NCI-H2196 (cell line): ENCODE data around the gene UBR2.

Experiments used
- DNase-seq: peaks from one replicate; lab custom pipeline; 2025; ENCODE audit not compliant: unreplicated experiment; lab: John Stamatoyannopoulos, UW

UBR2 gene

DNA sequence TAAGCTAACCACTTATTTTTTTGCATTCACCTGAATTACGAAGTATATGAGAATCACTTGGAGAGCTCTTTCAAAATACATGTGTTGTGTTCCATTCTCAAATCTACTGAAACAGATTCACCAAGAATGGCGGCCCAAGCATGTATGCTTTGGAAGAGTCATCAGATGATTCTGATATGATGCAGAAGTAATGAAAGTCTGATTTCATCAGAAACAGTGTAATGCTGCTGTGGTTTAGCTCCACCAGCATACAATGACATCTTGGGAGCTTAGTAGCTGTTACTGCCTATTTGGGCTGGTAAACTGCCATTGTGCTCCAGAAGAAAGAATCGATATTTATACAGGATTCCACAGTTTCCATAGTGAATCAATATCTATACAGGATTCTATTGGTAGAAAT, 52.9 kb downstream of the UBR2 start:
- DNase-seq: no peak

DNA sequence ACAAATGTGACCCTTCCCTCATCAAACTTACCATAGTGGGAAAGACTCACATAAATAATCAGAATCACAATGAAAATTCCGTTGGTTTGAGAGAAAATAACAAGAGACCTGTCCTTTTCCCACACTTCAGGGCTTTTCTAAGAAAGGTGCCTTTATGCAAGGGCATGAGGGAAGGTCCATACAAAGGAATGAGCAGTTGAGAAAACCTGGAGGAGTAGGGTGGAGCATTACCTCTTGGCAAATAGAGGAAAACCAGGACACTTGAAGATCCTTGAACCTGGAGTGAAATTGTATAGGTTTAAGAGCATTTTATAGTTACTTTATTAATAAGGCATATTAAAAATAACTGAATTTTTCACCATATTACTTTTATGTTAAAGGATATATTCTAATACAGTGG, 54.3 kb downstream of the UBR2 start:
- DNase-seq: no peak

DNA sequence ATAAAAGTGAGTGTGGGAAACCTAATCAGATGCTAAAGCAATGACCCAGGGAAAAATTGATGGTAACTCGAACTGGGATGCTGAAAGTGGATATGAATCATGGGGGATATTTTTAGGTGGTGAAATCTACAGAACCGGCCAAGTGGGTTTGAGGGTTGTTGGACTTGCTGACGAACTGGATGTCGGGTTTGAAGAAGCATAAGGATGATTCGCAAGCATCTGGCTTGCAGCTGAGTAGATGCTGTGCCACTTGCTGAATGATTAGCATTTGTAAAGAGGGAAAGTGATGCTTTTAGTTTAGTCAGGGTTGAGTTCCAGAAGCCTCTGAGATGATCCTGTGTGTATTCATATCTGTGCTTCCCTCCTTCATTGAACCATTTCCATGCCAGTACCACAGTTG, 54.9 kb downstream of the UBR2 start:
- DNase-seq: no peak

DNA sequence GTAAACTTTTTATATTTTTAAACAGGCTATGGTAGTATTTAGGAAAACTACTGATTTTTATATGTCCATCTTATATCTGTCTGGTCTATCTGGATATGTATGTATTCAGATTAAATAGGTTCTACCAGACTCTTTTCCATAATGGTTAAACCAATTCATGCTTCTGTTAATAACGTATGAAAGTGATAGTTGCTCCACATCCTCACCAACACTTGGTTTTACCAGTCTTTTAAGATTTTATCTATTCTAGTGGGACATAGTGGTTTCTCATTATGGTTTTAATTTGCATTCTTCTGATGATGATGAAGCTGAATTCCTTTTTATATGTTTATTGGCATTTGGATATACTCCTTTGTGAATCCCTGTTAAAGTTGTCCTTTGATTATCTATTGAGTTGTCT, 56.1 kb downstream of the UBR2 start:
- no peak for DNase-seq

DNA sequence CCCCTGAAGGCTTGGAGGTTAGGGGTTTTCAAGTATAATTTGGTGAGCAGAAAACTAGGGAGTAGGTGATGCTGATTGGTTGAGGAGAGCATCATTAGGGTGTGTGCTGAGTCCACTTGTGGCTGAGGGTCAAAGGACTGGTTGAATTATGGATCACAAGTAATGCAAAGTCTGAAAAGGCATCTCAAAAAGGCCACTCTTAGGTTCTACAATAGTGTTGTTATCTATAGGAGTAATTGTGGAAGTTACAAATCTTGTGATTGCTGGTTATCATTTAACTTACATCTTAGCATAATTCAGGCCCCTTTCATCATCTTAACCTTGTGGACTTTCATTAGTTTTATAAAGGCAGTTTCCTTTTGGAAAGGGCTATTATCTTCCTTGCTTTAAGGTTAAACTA, 60.8 kb downstream of the UBR2 start:
- no peak for DNase-seq

DNA sequence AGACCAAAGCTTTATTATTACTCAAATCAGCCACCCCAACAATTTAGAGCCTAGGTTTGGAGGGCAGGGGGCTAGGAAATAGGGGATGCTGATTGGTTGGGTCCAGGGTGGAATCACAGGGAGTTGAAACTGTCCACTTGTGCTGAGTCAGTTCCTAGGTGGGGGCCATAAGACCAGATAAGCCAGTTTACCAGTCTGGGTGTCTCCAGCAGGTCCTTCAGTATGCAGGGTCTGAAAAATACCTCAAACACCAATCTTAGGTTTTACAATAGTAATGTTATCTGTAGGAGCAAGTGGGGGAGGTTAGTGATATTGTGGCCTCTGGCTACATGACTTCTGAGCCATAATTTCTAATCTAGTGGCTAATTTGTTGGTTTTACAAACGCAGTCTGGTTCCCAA, 63.2 kb downstream of the UBR2 start:
- no peak for DNase-seq

DNA sequence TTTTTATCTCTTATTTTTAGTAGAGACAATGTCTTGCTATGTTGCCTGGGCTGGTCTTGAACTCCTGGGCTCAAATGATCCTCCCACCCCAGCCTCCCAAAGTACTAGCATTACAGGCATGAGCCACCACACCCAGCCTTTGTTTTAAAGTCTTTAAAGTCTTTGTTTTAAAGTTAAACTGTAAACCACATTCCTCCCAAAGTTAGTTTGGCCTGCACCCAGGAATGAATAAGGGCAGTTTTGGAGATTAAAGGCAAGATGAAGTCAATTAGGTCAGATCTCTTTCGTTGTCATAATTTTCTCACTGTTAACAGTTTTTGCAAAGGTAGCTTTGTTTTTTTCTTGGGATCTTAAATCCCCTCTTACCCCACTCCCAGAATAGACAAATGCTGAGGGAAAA, 63.8 kb downstream of the UBR2 start:
- DNase-seq: no peak

DNA sequence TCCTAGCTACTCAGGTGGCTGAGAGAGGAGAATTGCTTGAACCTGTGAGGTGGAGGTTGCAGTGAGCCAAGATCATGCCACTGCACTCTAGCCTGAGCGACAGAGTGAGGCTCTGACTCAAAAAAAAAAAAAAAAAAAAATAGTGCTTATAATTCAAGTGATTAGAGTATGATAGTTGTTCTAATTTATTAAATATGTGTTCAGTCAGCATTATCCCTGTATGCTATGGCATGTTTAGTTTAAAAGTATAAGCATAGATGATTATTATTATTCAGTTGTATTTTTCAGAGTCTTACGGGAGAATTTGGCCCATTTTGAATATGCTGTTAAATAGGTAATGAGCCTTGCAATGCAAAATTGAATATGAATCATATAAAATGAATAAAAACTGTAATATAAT, 64.8 kb downstream of the UBR2 start:
- DNase-seq: no peak

DNA sequence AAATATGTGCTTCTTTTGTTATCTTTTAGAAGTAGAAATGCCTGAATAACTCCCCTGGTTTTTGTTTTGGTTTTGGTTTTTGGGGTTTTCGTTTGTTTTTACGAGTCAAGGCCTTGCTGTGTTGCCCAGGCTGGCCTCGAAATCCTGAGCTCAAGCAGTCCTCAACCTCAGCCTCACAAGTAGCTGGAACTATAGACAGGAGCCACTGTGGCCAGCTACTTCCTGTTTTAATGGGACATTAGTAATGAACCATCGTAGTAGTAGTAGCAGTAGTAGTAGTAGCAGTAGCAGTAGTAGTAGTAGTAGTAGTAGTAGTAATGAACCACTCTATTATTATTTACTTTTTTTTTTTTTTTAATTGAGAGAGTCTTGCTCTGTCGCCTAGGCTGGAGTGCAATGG, 66.0 kb downstream of the UBR2 start:
- DNase-seq: no peak

DNA sequence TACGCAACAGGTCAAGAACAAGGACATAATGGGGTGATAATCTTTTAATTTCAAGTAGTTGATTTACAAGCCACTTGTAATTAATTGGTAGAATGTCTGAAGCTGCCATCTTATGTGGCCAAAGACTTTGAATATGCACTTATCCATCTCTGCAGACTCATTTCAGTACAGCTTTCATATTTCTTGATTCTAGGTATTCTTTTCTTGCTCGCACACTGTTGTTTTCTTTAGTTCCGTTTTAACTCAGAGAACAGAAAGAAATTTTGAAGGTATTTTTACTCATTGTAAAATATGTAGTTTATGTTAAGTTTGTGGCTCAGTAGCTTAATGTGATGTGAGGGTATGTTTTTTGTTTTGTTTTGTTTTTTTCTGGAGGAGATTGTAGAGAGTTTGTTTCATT, 73.9 kb downstream of the UBR2 start:
- no peak for DNase-seq

DNA sequence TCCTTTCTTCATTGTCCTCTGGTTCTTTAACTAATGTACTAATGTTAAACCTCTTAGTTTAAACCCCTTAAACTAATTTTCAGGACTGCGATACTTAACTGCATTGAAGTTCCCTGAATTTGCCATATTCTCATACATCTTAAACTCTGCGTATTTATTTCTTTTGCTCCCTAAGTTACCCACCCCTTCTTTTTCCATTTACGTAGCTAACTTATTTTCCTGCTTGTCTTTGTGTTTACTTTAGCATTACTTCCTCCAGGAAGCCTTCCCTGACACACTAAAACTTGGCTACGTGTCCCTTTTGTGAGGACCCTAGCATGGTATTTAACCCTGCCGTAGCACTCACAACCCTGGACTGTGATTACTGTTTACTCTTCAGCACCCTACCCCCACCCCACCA, 79.0 kb downstream of the UBR2 start:
- DNase-seq: no peak

DNA sequence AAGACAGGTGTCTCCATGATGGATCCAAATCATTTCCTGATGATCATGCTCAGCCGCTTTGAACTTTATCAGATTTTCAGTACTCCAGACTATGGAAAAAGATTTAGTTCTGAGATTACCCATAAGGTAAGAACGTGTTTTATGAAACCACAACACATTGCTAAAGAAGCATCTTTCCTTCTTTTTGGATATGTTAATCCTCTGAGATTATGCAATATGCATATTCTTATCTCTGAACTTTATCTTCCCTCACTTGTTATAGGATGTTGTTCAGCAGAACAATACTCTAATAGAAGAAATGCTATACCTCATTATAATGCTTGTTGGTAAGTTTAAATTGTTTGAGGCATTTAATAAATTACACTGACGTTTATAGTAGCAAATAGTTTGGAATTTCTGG, 80.4 kb downstream of the UBR2 start:
- DNase-seq: no peak

DNA sequence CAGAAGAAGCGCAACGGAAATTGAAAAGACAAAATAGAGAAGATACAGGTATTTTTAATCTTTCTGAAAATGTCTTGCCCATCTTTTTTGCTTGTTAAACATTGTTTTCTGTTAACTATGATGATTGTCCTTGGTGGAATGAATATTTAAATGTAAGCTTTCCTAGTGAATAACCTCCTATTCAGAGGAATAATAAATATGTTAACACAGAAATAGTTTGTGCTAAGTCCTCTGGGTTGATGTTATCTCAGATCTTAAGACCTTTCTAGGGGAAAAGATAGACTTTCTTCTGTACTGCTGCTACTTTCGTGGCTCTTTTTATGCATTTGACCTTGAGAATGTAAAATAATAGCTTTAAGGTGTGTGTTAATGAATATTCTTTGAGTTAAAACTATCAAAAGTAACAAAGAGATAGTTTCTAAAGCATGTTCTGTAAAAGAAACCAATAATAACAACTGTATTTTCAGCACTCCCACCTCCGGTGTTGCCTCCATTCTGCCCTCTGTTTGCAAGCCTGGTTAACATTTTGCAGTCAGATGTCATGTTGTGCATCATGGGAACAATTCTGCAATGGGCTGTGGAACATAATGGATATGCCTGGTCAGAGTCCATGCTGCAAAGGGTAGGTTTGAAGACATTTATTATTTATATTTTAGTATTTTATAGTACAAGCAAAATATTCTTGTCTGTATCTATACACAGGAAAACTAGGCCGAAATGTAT, 88.4 kb downstream of the UBR2 start:
- DNase-seq: no peak

DNA sequence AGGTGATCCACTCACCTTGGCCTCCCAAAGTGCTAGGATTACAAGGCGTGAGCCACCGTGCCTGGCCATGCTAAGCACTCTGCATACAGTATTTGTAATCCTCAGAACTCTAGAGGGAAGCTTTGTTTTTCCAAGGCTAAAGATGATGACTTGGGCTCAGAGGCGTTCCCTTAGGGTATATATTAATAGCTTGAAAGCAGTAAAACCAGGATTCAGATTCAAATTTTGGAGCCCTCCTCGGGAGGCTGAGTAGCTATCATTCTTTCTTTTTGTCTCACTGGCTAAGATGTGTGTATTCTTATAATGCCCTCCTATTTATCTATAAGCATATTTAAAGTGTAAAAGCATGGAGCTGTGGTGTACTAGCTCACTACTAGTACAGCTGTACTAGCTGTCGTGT, 90.0 kb downstream of the UBR2 start:
- DNase-seq: no peak

DNA sequence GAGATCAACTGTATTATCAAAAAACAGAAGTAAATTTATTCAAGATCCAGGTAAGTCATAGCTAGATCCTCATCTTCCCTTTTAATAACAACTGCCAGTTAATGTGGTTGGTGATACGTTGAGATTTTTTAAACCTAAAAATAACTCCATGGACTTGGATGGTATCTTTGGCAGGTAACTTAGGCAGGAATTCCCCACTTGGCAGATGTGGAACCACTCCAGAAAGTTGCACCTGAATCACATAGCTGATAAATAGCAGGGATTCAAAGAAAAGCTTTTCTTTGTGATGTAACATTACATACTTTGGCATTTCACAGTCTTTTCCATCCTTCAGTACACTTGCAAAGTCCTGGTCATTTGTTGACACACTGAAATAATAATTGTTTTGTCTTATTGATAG, 96.0 kb downstream of the UBR2 start:
- no peak for DNase-seq

DNA sequence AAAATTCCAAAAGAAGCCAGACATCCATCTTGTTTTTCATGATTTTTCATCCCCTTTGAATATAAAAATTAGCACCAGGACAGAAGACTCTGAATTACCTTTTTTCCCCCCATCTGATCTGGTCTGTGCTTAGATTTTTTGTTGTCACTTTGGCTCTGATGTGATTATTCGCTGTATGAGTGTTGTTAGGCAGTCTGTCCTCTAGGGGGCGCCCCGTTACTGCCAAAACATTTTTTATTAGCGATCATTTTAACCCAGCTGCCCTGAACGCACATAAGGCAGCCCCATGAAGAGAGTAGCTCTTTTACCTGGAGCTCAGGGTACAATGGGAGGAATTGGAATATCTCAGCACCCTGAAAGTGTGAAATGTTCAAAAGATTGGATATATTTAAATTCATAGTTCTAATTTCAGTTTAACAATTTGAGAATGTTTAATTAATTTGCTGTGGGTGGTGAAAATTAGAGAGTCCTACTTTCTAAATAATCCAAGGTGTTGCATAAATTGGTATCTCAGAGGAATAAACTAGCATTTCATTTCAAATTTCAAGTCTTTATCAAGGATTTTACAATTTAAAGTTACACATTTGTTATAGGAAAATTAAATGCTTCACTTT, 97.8 kb downstream of the UBR2 start:
- DNase-seq: peak; percentile 77

DNA sequence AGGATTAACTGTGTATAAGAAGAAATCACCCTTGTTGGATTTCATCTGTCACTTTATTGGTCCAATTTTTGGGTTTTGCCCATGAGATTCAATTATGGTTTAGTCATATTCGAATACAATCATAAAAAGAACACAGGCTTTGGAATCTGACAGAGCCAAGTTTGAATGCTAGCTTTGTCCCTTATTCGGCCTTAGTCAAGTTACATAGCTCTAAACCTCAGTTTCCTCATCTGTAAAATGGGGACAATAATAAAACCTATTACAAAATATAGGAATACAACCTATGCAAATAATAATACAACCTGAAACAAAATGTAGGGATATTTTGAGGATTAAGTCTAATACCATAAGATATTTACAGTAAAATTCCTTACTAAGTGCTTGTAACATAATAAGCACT, 100.9 kb downstream of the UBR2 start:
- no peak for DNase-seq

DNA sequence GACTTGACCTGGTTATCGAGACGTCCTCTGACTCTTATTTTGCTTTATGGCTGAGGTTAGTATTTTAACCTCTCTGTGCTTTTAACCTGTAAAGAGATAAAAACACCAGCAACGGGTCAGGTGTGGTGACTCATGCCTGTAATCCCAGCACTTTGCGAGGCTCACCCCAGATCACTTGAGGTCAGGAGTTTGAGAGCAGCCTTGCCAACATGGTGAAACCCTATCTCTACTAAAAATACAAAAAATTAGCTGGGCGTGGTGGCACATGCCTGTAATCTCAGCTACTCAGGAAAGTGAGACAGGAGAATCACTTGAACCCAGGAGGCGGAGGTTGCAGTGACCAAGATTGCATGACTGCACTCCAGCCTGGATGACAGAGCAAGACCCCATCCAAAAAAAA, 110.5 kb downstream of the UBR2 start:
- peak; percentile 26 for DNase-seq

DNA sequence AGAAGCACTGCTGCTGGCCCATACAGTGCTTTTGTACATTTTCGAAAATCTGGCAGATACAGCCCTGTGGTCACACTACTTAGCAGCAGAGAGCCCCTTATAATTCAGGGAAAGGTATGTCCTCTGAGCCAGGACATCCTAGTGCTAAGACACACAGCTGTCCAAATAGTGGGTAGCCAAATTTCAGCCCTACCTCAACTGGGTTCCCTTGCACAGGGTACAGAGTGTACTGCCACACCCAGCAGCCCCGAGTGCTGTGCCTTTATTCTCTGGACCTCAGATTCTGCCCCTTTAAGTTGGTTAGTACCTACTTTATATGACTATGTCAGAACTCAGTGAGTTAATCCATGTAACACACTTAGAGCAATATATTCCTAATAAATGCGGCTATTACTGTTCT, 111.0 kb downstream of the UBR2 start:
- no peak for DNase-seq

DNA sequence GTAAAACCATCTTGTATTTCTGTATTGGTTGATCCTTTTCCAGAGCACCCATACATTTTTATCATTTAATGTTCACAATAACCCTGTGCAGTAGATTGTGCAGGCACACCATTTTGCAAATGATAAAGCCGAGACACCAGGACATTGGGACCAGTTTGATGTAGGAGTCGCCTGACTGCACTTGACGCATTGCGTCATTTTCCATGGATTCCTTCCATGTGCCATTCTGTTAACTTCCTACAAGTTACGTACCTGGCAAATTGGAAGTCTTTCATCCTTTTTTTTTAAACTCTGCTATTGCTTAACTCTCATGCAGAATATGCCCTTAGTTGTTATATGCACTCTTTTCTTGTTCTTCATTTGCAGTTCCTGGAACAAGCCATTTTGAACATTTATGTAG, 115.5 kb downstream of the UBR2 start:
- no peak for DNase-seq

DNA sequence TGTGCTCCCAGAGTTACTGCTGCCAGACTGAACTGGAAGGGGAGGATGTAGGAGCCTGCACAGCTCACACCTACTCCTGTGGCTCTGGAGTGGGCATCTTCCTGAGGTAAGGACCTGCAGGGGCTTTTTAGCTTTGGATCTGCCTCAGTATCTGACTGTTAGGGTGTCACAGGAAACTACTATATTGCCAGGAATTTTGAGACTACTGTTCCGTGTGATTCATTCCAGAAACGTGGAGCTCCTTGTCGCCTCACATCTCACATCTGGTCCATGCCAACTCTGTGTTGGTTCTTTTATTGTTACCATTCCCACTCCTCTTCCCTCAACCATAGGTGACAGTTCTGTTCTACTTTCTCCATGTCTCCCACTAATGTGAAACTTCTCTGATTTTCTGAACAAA, 124.5 kb downstream of the UBR2 start:
- DNase-seq: no peak

DNA sequence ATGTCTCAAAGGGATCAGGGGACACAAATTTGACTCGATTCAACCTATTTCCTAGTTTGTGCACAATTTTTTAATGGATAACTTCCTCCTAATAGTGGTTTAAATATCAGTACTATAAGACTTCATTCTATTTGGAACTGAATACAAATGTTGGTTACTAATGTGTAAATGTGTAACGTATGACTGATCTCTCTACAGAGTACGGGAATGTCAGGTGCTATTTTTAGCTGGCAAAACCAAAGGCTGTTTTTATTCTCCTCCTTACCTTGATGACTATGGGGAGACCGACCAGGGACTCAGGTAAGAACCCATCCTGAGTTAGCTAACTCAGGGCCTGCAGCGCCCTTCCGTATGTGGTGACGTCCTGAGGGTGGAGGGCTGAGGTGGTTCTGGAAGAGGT, 125.5 kb downstream of the UBR2 start:
- DNase-seq: no peak

DNA sequence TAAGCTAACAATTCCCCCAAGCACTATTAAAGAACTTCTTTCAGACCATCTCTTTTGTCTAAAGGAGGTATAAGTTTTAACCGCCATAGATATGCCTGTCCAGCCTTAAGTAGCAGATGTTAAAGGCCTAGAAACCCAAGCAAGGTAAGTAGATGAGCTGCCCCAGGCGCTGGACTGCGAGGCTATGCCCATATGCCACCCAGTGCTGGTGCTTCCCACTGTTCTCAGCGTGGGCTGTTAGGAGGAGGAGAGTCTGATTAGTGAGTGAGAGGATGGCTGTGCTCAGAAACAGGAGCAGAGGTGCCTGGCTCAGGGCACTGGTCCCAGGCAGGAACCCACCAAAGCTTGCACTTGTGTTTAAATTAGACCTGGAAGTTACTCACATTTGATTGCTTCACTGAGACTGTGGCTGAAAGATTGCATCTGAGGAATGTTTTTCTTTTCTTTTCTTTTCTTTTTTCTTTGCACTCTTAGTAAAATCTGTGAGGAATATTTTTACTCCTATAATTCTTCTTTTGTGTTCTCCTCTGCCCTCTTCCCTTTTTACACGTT, 126.4 kb downstream of the UBR2 start:
- DNase-seq: no peak
